HG02981 (cell line): ENCODE data around the gene AQR.
"Not testable (repeated sequence)": the region's sequence is repeated elsewhere in the genome, so short reads cannot be mapped to it uniquely, and the experiment has no call there.

Experiments
- ATAC-seq: cut with Tn5 transposase; IDR thresholded peaks from one replicate; pipeline ENCODE4 v1.9.1; 2021; ENCODE audit warnings: mild to moderate bottlenecking, moderate library complexity; ENCODE audit not compliant: unreplicated experiment

AQR gene

DNA sequence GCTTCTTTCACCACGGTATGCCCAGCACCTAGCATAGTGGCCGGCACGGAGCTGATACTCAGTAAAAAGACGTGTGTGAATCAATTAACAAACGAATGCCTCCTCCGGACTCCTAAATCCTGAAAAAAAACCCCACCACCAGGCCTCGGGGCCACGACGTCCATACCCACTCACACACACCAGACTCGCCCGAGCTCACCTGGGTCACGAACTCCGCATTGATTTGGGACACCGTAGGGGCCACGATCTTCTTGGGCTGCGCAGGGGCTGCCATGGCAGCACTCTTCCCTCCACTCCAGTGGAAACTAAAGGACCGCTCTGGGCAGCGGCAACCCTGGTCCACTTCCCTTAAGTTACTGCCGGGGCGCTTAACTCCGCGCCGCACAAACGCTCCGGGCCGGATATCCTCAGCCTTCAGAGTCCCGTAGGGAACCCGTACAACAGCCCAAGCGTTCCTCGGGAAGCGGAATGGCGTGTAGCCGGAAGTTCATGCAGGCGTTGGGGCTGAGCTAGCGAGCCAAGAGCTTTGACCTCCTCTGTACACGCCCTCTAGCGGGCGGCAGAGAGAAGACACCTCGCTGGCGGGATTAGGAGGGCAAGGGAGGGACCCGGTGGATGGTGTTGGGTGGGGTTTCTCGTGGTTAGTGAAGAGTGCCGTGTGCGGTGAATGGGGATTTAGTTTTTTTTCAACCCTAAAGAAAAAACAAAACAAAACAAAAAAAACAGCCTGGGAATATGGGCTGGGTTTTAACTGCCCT, at the start of gene AQR:
Gene AQR, minus strand, starts transcription at position 403 of the 758 bp plus-strand sequence. Its CDS starts 129 bp downstream, at position 274.
- ATAC-seq = peak; percentile 96

DNA sequence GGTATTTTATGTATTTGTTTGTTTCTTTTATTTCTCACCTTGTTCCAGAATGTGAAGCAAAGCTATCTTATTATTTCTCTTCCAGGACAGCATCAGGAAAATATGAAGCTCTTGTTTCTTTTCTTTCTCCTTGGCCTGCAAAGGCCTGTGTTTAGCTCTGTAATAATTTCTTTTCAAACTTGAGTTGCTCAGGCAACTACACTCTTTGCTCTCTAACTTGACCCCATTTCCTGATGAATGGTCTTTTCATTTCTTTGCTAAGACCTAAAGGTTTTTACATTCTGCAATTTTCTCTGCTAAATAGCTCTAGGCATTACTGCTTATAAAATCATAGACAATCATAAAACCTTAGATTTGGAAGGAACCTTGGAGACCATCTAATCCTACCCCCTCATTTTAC, 44.7 kb upstream of the AQR start:
- ATAC-seq = no peak

DNA sequence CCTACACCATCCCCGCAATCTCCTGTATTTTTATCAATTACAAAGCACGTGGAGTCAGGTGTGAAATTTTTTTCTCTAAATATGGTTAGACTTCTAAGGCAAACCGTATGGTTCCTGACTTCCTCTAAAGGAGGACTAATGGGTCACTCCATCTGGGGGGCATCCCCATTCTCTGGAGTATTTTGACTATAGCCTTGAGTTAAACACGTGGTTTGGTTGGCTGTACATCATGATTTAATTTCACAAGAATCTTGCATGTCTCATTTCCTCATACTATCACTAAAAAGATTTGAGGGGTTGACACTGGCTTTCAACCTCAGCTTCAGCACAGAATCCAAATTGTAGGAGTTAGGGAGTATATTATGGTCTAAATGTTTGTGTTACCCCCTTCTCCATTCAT, 43.8 kb upstream of the AQR start:
- no peak for ATAC-seq

DNA sequence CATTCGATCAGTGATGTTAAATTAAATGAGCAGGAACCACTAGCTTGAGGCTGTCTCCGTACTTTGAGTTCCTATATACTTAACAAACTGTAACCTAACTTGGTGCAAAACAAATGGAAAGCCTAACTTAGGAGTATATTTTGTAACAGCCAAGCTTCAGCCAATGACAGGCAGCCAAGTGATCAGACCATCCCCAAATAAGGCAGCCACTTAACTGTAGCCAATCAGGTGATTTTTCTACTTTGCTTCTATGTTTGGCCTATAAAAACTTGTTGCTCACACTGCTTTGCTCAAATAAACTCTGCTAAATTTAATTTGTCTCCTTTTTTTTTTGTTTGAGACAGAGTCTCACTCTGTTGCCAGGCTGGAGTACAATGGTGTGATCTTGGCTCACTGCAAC, 37.9 kb upstream of the AQR start:
- ATAC-seq = no peak

DNA sequence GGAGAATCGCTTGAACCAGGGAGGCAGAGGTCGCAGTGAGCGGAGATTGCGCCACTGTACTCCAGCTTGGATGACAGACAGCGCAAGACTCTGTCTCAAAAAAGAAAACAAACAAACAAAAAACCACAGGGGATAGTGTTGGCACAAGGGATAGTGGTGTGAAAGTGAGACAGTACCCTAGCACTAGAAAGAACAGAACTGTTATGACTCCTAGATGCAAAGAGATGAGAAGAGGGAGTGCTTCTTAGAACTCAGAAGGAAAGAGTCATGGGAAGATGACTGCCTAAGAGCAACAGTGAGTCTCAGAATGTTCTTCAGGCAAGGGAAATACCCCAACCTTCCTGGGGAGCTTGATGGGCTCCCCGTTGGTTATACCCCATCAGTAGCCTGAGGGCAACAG, 36.4 kb upstream of the AQR start:
- ATAC-seq = no peak

DNA sequence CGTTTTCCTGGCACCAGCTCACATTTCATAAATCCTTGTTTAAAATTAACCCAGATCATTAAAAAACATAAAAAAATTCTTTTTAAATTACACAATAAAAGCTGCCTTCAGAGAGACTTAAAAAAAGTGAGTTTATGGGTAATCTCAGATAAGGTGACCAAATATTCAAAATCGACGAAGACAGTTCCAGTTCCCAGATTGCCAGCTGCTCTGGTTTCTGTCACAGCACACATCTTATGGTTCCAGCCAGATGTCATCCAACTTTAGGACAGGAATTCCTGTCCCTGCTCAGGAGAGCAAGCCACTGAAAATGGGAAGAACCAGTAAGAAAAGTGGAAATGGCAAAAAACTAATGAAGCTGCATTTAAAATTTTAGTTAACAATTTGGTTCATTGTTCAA, 34.4 kb upstream of the AQR start:
- no peak for ATAC-seq

DNA sequence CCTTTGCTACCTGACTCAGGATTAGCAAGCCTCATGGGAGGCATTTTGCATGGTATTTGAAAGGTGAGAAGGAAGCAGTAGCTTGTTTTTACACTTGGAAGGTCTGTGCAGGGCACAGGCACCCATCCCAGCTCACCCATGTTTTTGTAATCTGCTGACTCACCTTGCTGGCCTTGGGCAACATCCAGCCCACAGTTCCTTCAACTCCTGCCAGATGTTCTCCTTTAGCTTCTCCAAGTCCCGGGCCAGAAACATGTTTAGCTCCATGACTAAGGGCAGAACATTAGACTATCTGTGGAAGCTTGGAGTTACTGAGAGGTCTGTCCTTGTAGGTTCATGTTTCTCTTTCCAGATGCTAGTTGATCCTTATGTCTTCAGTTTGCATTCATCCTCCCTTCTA, 31.0 kb upstream of the AQR start:
- ATAC-seq = no peak

DNA sequence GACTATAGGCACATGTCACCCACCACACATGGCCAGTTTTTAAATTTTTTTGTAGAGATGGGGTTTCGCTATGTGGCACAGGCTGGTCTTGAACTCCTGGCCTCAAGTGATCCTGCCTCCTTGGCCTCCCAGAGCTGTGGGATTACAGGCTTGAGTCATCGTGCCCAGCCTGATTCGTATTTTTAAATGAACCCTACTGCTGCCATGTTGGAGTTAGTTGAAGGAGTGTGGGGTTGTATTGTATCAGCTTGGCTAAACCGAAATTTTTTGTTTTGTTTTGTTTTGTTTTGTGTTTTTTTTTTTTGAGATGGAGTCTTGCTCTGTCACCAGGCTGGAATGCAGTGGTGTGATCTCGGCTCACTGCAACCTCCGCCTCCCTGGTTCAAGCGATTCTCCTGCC, 30.4 kb upstream of the AQR start:
- no peak for ATAC-seq

DNA sequence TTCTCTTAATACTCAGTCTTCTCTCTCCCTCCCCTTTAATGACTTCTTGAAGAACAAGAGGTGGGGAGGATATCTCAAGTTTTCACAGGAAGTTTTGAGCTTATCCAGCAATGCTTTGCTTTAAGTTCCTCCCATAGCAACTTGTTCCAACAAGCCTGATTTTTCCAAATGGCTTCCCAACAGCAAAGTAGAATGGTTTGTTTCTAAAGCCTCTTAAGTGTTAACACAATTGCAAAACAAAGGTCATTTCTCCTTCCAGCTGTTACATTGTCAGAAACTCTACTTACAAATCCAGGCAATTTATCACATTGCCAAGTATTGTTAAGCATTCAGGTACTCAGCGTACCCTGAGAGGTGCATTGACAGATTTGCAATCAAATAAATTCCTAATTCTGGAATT, 25.4 kb upstream of the AQR start:
- no peak for ATAC-seq

DNA sequence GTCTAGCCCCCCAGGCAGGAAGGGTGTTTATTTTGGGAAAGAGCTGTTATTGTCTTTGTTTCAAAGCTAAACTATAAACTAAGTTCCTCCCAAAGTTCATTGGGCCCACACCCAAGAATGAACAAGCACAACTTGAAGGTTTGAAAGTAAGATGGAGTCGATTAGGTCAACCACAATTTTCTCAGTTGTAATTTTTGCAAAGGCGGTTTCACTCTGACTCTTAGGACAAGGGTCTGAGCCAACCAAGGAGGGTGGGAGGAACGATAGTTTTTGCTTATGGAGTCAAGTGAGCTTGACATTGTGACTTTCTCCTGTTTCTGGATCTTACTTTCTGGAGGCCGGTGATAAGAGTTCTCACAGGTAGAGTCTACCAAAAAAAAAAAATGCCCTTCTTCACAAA, 24.3 kb upstream of the AQR start:
- peak; percentile 92 for ATAC-seq

DNA sequence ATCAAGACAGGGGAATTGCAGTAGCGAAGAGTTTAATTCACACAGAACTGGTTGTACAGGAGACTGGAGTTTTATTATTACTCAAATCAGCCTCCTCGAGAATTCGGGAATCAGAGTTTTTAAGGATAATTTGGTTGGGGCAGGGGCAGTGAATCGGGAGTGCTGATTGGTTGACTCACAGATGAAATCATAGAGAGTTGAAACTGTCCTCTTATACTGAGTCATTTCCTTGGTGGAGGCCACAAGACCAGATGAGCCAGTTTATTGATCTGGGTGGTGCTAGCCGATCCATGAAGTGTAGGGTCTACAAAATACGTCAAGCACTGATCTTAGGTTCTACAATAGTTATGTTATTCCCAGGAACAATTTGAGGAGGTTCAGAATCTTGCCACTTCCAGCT, 23.9 kb upstream of the AQR start:
- ATAC-seq = no peak

DNA sequence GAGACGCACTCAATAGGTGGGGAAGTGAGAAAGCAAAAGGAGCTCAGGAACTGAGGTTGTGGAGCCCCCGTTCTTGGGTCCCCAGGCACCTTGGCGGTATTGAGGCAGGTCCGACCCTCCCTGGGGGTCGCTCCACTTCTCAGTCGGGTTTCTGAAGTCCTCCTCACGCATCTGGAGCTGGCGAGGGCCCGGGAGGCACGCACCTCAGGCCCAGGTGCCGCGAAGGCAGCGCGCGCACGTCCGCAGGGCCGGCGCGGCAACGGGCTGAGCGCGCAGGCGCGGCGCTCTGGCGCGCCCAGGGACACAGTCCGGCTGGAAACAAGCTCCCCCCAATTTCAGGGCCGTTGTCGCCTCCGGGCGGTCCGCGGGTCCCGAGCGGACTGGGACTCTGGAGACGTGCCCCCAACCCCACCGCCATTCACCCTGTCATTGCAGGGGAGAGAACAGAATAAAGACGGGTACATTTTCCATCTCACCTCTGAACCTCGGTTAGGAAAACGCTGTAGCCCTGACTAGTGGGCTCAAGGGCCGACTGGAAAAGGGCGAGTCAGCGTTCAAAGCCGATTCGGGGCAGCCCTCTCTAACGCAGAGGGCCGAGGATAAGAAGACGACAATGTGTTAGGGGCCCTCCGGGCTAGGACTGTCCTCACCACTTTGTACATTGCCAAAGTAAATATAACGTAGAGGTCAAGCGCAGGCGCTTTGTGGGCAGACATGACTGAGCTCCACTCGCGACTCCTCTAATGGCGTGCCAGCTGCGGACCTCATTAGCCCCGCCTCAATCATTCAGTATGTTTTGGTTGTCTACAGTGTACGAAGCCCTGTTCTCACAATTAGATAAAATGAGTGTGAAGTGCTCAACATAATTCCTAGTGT, 18.7 kb upstream of the AQR start, which contains the start of gene ZNF770:
Gene ZNF770, minus strand, starts transcription at position 261 of the 876 bp plus-strand sequence. CDS start 4,853 bp downstream, outside the sequence.
- ATAC-seq = peak; percentile 71

DNA sequence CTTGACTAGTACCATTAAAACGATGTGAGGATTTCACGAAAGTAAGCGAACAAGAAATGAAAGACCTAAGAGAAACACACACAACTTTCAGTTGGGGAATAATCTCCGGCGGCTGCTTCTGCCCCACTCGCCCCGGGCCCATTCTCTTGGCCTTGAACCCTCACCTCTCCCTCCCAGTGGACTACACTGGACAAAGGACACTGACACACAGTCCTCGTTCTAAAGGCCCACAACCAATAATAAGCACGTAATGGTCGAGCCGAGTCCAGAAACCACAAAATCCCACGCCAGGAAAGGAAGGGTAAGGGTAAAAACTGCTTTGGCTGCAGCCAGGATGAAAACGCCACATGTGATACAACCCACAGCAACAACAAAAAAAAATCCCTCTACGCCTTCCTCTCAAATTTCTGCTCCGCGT, 18.1 kb upstream of the AQR start:
- ATAC-seq = no peak

DNA sequence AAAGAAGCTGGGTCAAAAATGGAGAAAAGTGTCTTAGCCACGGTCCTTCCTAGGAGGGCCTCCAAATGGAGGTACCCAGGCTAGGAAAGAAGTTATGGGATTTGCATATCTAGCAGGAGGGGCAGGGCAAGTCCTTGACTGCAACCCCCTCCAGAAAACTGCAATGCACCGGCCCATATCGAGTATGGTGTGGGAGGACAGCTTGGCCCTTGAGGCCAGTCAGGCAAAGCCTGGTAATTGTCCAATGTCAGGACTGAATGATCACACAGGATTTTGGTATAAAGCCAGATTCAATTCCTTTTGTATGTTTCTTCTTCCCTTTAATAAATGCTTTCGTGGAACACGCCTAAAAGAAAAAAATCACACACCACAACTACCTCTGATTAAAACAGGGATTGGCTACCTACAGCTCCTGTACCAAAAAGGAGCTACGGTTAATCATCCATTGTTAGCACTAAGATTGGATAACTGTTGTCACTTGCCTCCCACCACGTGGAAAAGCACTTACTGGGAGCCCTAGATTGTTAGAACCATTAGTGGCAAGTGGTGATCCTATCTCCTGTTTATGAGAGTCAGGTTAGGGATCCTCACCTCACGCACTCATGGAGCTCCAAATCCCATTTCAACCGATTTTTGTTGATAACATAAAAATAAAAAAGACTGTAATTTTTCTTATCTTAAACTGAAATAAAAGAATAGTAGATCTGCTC, 17.4 kb upstream of the AQR start:
- ATAC-seq = no peak

DNA sequence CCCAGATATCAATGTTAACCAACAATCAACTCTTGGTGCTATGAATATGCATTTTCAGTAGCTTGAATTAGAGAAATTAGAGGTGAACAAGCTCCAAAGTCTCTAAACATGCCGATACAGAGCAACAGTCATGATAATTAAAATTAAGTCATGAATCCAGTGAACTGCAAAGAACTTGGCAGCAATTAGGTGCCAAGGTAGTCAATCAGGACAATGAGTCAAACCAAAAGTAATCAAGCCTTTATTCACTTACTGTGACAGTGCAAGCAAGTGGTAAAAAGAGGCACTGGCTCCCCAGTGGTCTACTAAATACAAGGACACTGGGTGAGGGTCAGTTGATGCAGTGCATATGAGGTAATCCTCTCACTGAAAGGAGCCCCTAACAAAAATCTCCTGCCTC, 16.8 kb upstream of the AQR start:
- ATAC-seq = no peak

DNA sequence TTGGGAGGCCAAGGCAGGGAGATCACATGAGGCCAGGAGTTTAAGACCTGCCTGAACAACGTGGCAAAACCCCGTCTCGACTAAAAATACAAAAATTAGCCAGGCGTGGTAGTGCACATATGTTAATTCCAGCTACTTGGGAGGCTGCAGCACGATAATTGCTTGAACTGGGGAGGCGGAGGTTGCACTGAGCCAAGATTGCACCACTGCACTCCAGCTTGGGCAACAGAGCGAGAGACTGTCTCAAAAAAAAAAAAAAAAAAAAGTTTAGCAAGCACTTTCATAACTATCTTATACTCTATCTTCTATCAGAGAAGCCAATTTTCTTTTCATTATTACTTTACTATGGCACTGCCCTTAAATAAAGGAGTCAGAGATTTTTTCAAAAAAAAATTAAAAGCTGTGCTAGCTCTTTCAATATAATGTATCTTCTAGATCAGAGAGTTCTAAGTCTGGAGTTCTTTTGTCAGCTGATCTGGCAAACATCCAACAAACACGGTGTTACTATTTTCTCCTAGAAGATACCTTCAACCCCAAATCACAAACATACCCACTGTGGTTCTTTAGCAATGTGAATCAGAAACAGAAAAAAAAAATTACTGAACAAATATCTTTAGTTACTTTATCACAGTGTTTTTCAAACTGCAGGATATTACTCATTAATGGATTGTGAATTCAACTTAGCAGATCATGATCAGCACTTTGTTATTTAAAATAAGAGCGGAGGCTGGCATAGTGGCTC, 15.5 kb upstream of the AQR start:
- ATAC-seq = no peak

DNA sequence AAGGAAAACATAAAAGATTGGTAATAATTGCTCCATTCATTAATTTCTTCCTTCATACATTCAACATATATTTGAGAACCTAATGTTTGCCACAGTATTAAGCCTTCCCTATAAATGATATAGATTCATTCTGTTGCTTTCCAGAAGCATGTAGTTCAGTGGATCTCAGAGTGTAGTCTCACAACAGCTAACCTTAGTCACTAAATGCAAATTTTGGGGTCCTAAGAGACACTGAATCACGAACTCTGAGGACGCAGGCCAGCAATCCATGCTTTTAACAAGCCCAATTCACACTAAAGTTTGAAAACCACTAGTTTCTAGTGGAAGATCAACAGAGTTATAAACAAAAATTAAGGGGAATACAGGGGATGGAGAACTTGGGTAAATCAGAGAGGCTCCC, 7.2 kb upstream of the AQR start:
- ATAC-seq = peak; percentile 54

DNA sequence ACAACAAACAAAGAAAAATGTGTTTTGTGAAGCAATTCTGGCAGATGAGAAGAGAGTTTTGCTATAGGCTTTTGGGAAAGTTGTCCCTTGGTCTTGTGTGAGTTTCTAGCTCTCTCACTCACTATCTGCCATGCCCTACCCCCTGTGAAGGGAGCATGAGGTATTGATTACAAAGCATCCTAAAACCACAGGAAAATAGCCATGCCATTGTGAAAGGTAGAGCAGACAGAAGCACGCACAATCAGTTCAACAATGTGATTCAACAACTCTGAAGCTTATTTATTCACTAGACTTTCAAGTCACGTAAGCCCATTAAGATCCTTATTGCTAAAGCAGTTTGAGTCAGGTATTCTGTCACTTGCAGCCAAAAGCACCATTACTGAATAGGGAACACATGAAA, 6.5 kb upstream of the AQR start:
- no peak for ATAC-seq

DNA sequence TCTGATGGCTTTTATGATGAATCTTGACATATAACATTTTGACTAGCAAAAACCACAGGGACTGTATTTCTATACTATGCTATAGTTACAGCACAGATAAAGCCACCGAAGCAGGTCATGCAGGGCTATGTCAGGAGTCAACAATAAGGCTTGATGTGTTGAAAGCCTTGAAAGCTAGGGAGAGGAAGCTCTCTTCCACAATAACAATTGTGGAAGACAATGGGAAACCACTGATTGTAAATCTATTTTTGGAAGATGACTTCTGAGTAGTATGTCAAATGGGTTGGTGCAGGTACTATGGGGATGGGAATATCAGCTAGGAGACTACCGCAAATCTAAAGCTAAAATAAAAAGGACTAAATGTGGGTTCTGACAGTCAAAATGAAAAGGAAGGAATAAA, 4.0 kb upstream of the AQR start:
- no peak for ATAC-seq

DNA sequence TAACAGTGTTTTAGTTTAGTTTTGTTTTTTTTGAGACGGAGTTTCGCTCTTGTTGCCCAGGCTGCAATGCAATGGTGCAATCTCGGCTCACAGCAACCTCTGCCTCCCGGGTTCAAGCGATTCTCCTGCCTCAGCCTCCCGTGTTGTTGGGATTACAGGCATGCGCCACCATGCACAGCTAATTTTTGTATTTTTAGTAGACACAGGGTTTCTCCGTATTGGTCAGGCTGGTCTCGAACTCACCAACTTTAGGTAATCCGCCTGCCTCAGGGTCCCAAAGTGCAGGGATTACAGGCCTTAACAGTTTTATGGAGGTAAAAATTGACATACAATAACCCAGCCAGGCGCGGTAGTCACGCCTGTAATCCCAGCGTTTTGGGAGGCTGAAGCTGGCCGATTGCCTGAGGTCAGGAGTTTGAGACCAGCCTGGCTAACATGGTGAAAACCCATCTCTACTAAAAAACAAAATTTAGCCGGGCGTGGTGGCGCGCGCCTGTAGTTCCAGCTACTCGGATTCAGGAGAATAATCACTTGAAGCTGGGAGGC, 629 bp upstream of the AQR start:
- not testable (repeated sequence) for ATAC-seq
